NT2/D1 (cell line): ENCODE measurements around the gene INPP1.

ENCODE experiments used
- SUZ12 ChIP-seq: IDR thresholded peaks from 2 replicates; pipeline ENCODE4 v1.6.1; 2011; ENCODE audit not compliant: insufficient read length, insufficient read depth; ENCODE audit errors: extremely low read depth
- YY1 ChIP-seq: IDR thresholded peaks from 2 replicates; pipeline ENCODE4 v1.6.1; 2011; ENCODE audit not compliant: insufficient read length, insufficient read depth
- ZNF274 ChIP-seq: IDR thresholded peaks from 2 replicates; pipeline ENCODE4 v1.6.1; 2011; ENCODE audit warnings: mild to moderate bottlenecking, low read depth, low read length

GRCh38 chr2:190379249-190379964 is 36.0 kb downstream of the INPP1 start:
- no peak for TF ChIP-seq ZNF274
- no peak for TF ChIP-seq YY1
- TF ChIP-seq SUZ12 = no peak
